Suprapubic skin (tissue), 4 donors: Measurements from ENCODE around the gene DIP2C. TPM values are rescaled to one million over a fixed set of nuclear protein-coding genes. Genes with fewer than 3 reads are reported as not detected.
"Not testable (repeated sequence)": the region's sequence is repeated elsewhere in the genome, so short reads cannot be mapped to it uniquely, and the experiment has no call there.

Source experiments
- DNase-seq, 2 donors: peaks; one replicate each; pipeline ENCODE4 v3.0.0-alpha.2; 2019; ENCODE audit warnings: low spot score in 2 of 2
- H3K27ac ChIP-seq: fragments of 200-600 bp; sonication (generic); one replicate; pipeline ENCODE4 v1.5.1; 2019
- H3K27me3 ChIP-seq: fragments of 200-600 bp; sonication (generic); one replicate; pipeline ENCODE4 v1.5.1; 2019
- H3K36me3 ChIP-seq: fragments of 200-600 bp; sonication (generic); one replicate; pipeline ENCODE4 v1.5.1; 2019
- H3K4me1 ChIP-seq: fragments of 200-600 bp; sonication (generic); one replicate; pipeline ENCODE4 v1.5.1; 2019
- H3K4me3 ChIP-seq: fragments of 200-600 bp; sonication (generic); one replicate; pipeline ENCODE4 v1.5.1; 2019; ENCODE audit warnings: mild to moderate bottlenecking
- H3K9me3 ChIP-seq: fragments of 200-600 bp; sonication (generic); one replicate; pipeline ENCODE4 v1.5.1; 2019
- EP300 ChIP-seq: sonication (generic); formaldehyde crosslinking; IDR thresholded peaks from one replicate; pipeline ENCODE4 v1.6.1; 2017; ENCODE audit warnings: antibody characterized with exemption
- POLR2A ChIP-seq, 2 donors: fragments of 450-650 bp; IDR thresholded peaks; one replicate each; pipeline ENCODE4 v1.6.1; 2017; ENCODE audit warnings: antibody characterized with exemption in 2 of 2, mild to moderate bottlenecking in 2 of 2, moderate library complexity in 2 of 2
- POLR2AphosphoS5 ChIP-seq, 3 donors: sonication (generic); formaldehyde crosslinking; IDR thresholded peaks; one replicate each; pipeline ENCODE4 v1.6.1; 2017; ENCODE audit warnings: antibody characterized with exemption in 3 of 3
- WGBS: methylation state at CpG from one replicate; pipeline ENCODE4 v1.1.5; 2018; 5-methylcytosine and 5-hydroxymethylcytosine counted together
- total RNA-seq, 4 donors: library from RNA; depleted of rRNA; stranded (reverse); fragments of >200 nt; gene quantifications; one replicate each; pipeline ENCODE4 v1.1.0, GENCODE V29; 2016
- TF ChIP-seq, protein P1 (sequence below), 2 donors: fragments of 200-600 bp in 1 of 2; fragments of 450-650 bp in 1 of 2; sonication (generic) in 1 of 2; IDR thresholded peaks; one replicate each; pipeline ENCODE4 v1.5.1; 2016 to 2019; ENCODE audit warnings: antibody characterized with exemption in 2 of 2, mild to moderate bottlenecking in 1 of 2, moderate library complexity in 1 of 2

Gene DIP2C
- total RNA-seq, 4 donors from 2014 or later = 6.7 to 23.3 (median 14.7) TPM

DNA sequence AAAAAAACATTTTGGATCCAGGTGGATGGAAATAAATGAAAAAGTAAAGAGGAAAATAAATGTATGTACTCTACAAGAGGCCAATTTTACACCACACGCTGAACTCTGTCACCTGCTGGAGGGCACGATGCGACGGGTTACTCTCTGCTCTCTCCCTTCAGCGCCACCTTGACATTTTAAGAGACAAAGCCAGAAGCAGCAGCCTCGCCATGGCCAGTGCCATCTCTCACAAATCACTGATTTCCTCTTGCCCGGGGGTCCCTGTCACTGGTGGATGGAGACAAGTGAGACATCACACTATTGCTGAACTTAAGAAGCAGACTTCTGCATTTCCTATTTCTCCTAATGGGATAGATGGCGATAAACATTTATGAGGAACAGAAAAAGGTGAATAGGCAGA, 364.2 kb downstream of the DIP2C start:
- TF ChIP-seq, protein P1, sequence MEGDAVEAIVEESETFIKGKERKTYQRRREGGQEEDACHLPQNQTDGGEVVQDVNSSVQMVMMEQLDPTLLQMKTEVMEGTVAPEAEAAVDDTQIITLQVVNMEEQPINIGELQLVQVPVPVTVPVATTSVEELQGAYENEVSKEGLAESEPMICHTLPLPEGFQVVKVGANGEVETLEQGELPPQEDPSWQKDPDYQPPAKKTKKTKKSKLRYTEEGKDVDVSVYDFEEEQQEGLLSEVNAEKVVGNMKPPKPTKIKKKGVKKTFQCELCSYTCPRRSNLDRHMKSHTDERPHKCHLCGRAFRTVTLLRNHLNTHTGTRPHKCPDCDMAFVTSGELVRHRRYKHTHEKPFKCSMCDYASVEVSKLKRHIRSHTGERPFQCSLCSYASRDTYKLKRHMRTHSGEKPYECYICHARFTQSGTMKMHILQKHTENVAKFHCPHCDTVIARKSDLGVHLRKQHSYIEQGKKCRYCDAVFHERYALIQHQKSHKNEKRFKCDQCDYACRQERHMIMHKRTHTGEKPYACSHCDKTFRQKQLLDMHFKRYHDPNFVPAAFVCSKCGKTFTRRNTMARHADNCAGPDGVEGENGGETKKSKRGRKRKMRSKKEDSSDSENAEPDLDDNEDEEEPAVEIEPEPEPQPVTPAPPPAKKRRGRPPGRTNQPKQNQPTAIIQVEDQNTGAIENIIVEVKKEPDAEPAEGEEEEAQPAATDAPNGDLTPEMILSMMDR (IDR thresholded peaks at IDR 0.05) = no peak
- no peak for TF ChIP-seq POLR2A (IDR thresholded peaks at IDR 0.05)
- TF ChIP-seq POLR2AphosphoS5 (IDR thresholded peaks at IDR 0.05) = no peak
- TF ChIP-seq EP300 = no peak
- Histone ChIP-seq H3K36me3 (peaks cover 29% of the 10 kb centered on the region), H3K9me3 (no peaks in the 10 kb centered on the region), H3K4me3 (no peak overlapping the region), H3K4me1 (peaks cover 30% of the 10 kb centered on the region), H3K27ac (no peak overlapping the region), H3K27me3 (no peaks in the 10 kb centered on the region)
- DNase-seq = no peak
- WGBS = 95% methylated on average over 8 of the region's 8 CpGs

GRCh38 chr10:324593-324992, 364.9 kb downstream of the DIP2C start:
- H3K27ac ChIP-seq = peak overlapping the region; percentile 65
- WGBS = 92% methylated on average over 15 of the region's 15 CpGs
- DNase-seq = no peak
- peaks cover 26% of the 10 kb centered on the region for H3K4me1 ChIP-seq
- TF ChIP-seq POLR2AphosphoS5 (IDR thresholded peaks at IDR 0.05) (no peak), POLR2A (IDR thresholded peaks at IDR 0.05) (no peak), EP300 (no peak)
- TF ChIP-seq, protein P1 (IDR thresholded peaks at IDR 0.05) = no peak
- H3K36me3 ChIP-seq = peaks cover 29% of the 10 kb centered on the region
- no peaks in the 10 kb centered on the region for H3K9me3 ChIP-seq
- H3K4me3 ChIP-seq = no peak overlapping the region
- H3K27me3 ChIP-seq = no peaks in the 10 kb centered on the region

- Histone ChIP-seq H3K9me3 (no peaks in the 10 kb centered on the region), H3K27me3 (no peaks in the 10 kb centered on the region), H3K4me3 (no peak overlapping the region), H3K36me3 (peaks cover 29% of the 10 kb centered on the region), H3K4me1 (peaks cover 18% of the 10 kb centered on the region), H3K27ac (peak overlapping the region; percentile 65)
- TF ChIP-seq POLR2AphosphoS5 (IDR thresholded peaks at IDR 0.05) (no peak), POLR2A (IDR thresholded peaks at IDR 0.05) (no peak), EP300 (no peak)
- TF ChIP-seq, protein P1 (IDR thresholded peaks at IDR 0.05) = no peak
- WGBS = 21% methylated on average over 15 of the region's 15 CpGs
- DNase-seq = peak; percentile 90
These were observed 365.7 kb downstream of the DIP2C start for GRCh38 chr10:323651-324293.

DNA sequence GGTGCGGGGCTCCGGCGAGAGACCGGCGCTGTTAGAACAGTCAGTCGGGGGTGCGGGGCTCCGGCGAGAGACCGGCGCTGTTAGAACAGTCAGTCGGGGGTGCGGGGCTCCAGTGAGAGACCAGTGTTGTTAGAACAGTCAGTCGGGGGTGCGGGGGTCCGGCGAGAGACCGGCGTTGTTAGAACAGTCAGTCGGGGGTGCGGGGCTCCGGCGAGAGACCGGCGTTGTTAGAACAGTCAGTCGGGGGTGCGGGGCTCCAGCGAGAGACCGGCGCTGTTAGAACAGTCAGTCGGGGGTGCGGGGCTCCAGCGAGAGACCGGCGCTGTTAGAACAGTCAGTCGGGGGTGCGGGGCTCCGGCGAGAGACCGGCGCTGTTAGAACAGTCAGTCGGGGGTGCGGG, 366.4 kb downstream of the DIP2C start:
- not testable (repeated sequence) for H3K9me3 ChIP-seq, H3K27me3 ChIP-seq, DNase-seq, H3K27ac ChIP-seq, H3K4me3 ChIP-seq
- Histone ChIP-seq H3K4me1 (peaks cover 14% of the 10 kb centered on the region), H3K36me3 (peaks cover 32% of the 10 kb centered on the region)
- 86% methylated on average over 27 of the region's 43 CpGs for WGBS

GRCh38 chr10:320771-321170, 368.7 kb downstream of the DIP2C start:
- no peak for DNase-seq
- TF ChIP-seq POLR2A (IDR thresholded peaks at IDR 0.05) (no peak), POLR2AphosphoS5 (IDR thresholded peaks at IDR 0.05) (no peak), EP300 (no peak)
- TF ChIP-seq, protein P1 (IDR thresholded peaks at IDR 0.05) = no peak

DNA sequence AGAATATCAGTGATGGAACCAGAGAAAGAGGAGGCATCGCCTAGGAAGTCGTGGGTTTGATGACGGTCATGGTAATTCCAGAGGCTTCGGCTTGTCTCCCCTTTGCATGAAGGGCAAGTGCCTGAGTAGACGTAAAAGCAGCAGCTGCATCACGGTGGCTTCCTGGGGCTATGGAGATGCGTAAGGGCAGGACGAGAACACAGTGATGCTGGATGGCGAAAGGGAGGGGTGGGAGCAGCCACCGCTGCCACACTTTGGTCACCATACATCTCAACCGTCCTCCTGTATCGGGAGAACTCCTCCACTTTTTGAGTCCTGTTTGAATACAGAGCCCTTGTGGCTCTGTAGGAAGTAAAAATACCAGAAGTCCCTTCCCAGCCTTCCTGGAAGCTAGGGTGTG, 371.5 kb downstream of the DIP2C start:
- H3K27me3 ChIP-seq = no peaks in the 10 kb centered on the region
- WGBS = 94% methylated on average over 12 of the region's 12 CpGs
- no peaks in the 10 kb centered on the region for H3K4me1 ChIP-seq
- DNase-seq = no peak
- H3K27ac ChIP-seq = no peak overlapping the region
- TF ChIP-seq EP300 (no peak), POLR2AphosphoS5 (IDR thresholded peaks at IDR 0.05) (no peak), POLR2A (IDR thresholded peaks at IDR 0.05) (no peak)
- TF ChIP-seq, protein P1 (IDR thresholded peaks at IDR 0.05) = no peak
- no peaks in the 10 kb centered on the region for H3K9me3 ChIP-seq
- no peak overlapping the region for H3K4me3 ChIP-seq
- peaks cover 8% of the 10 kb centered on the region for H3K36me3 ChIP-seq

More at GRCh38 chr10:320771-321170, 368.7 kb downstream of the DIP2C start:
- no peak overlapping the region for H3K27ac ChIP-seq
- no peak overlapping the region for H3K4me3 ChIP-seq
- no peaks in the 10 kb centered on the region for H3K9me3 ChIP-seq
- peaks cover 18% of the 10 kb centered on the region for H3K36me3 ChIP-seq
- no peaks in the 10 kb centered on the region for H3K27me3 ChIP-seq
- 93% methylated on average over 10 of the region's 10 CpGs for WGBS
- peaks cover 10% of the 10 kb centered on the region for H3K4me1 ChIP-seq
